ENCODE measurements around the gene CIB4. TPM values are rescaled to one million over a fixed set of nuclear protein-coding genes. Genes with fewer than 3 reads are reported as not detected.

CIB4 gene
- total RNA-seq, 1 experiment from 2014 or later = not detected

- H3K79me2 ChIP-seq (ENCODE audit: low read length) = no peaks in the 10 kb centered on the region
These were observed 88.4 kb downstream of the CIB4 start for GRCh38 chr2:26552641-26553374.

GRCh38 chr2:26550276-26551015 is 90.7 kb downstream of the CIB4 start:
- DNase-seq = no peak
- H3K36me3 ChIP-seq (ENCODE audit: insufficient read depth, low read length) = no peaks in the 10 kb centered on the region
- H3K4me1 ChIP-seq (ENCODE audit: low read length) = no peaks in the 10 kb centered on the region
- no peak overlapping the region for H3K4me3 ChIP-seq (ENCODE audit: low read length)
- H2AFZ ChIP-seq (ENCODE audit: low read length) = no peak overlapping the region
- no peaks in the 10 kb centered on the region for H3K79me2 ChIP-seq (ENCODE audit: low read length)
- no peaks in the 10 kb centered on the region for H3K9me3 ChIP-seq (ENCODE audit: low read length)
- H3K27ac ChIP-seq (ENCODE audit: low read length) = no peak overlapping the region
- H3K27me3 ChIP-seq (ENCODE audit: low read length) = no peaks in the 10 kb centered on the region
- H3K9ac ChIP-seq (ENCODE audit: low read length) = no peak overlapping the region
- no peak overlapping the region for H3K4me2 ChIP-seq (ENCODE audit: low read depth, low read length, poor library complexity, severe bottlenecking)
- no peaks in the 10 kb centered on the region for H4K20me1 ChIP-seq (ENCODE audit: insufficient read depth, low read depth, low read length)
- no peaks in the 10 kb centered on the region for H3K9me2 ChIP-seq (replicated peaks; ENCODE audit: insufficient read depth, low read length)

More at GRCh38 chr2:26552641-26553374, 88.4 kb downstream of the CIB4 start:
- Histone ChIP-seq H4K20me1 (ENCODE audit: insufficient read depth, low read depth, low read length) (no peaks in the 10 kb centered on the region), H3K9me2 (replicated peaks; ENCODE audit: insufficient read depth, low read length) (no peaks in the 10 kb centered on the region), H3K4me1 (ENCODE audit: low read length) (peaks cover 18% of the 10 kb centered on the region), H3K9ac (ENCODE audit: low read length) (no peak overlapping the region), H2AFZ (ENCODE audit: low read length) (no peak overlapping the region), H3K36me3 (ENCODE audit: insufficient read depth, low read length) (no peaks in the 10 kb centered on the region), H3K4me3 (ENCODE audit: low read length) (no peak overlapping the region), H3K4me2 (ENCODE audit: low read depth, low read length, poor library complexity, severe bottlenecking) (no peak overlapping the region), H3K9me3 (ENCODE audit: low read length) (no peaks in the 10 kb centered on the region), H3K27ac (ENCODE audit: low read length) (no peak overlapping the region), H3K27me3 (ENCODE audit: low read length) (no peaks in the 10 kb centered on the region)
- no peak for DNase-seq

GRCh38 chr2:26542676-26543505 is 98.3 kb downstream of the CIB4 start:
- H3K79me2 ChIP-seq (ENCODE audit: low read length) = no peaks in the 10 kb centered on the region
- no peak overlapping the region for H2AFZ ChIP-seq (ENCODE audit: low read length)
- no peaks in the 10 kb centered on the region for H3K9me2 ChIP-seq (replicated peaks; ENCODE audit: insufficient read depth, low read length)

GRCh38 chr2:26542194-26542455 is 99.0 kb downstream of the CIB4 start:
- no peak for DNase-seq
- no peaks in the 10 kb centered on the region for H3K27me3 ChIP-seq (ENCODE audit: low read length)
- H3K27ac ChIP-seq (ENCODE audit: low read length) = no peak overlapping the region
- no peak overlapping the region for H3K4me2 ChIP-seq (ENCODE audit: low read depth, low read length, poor library complexity, severe bottlenecking)
- no peaks in the 10 kb centered on the region for H3K9me3 ChIP-seq (ENCODE audit: low read length)
- no peaks in the 10 kb centered on the region for H4K20me1 ChIP-seq (ENCODE audit: insufficient read depth, low read depth, low read length)
- no peak overlapping the region for H2AFZ ChIP-seq (ENCODE audit: low read length)
- no peaks in the 10 kb centered on the region for H3K4me1 ChIP-seq (ENCODE audit: low read length)
- no peaks in the 10 kb centered on the region for H3K9me2 ChIP-seq (replicated peaks; ENCODE audit: insufficient read depth, low read length)
- H3K4me3 ChIP-seq (ENCODE audit: low read length) = no peak overlapping the region
- H3K9ac ChIP-seq (ENCODE audit: low read length) = no peak overlapping the region
- H3K79me2 ChIP-seq (ENCODE audit: low read length) = no peaks in the 10 kb centered on the region
- H3K36me3 ChIP-seq (ENCODE audit: insufficient read depth, low read length) = no peaks in the 10 kb centered on the region

More at GRCh38 chr2:26542676-26543505, 98.3 kb downstream of the CIB4 start:
- no peak for DNase-seq
- Histone ChIP-seq H3K27ac (ENCODE audit: low read length) (no peak overlapping the region), H3K27me3 (ENCODE audit: low read length) (no peaks in the 10 kb centered on the region), H3K9ac (ENCODE audit: low read length) (no peak overlapping the region), H4K20me1 (ENCODE audit: insufficient read depth, low read depth, low read length) (no peaks in the 10 kb centered on the region), H3K9me3 (ENCODE audit: low read length) (no peaks in the 10 kb centered on the region), H3K4me3 (ENCODE audit: low read length) (no peak overlapping the region), H3K4me1 (ENCODE audit: low read length) (no peaks in the 10 kb centered on the region), H3K36me3 (ENCODE audit: insufficient read depth, low read length) (no peaks in the 10 kb centered on the region), H3K4me2 (ENCODE audit: low read depth, low read length, poor library complexity, severe bottlenecking) (no peak overlapping the region)

GRCh38 chr2:26541401-26542193 is 99.6 kb downstream of the CIB4 start:
- no peaks in the 10 kb centered on the region for H3K4me1 ChIP-seq (ENCODE audit: low read length)
- no peak overlapping the region for H3K4me2 ChIP-seq (ENCODE audit: low read depth, low read length, poor library complexity, severe bottlenecking)
- H3K9me2 ChIP-seq (replicated peaks; ENCODE audit: insufficient read depth, low read length) = no peaks in the 10 kb centered on the region
- no peaks in the 10 kb centered on the region for H3K27me3 ChIP-seq (ENCODE audit: low read length)
- H2AFZ ChIP-seq (ENCODE audit: low read length) = no peak overlapping the region
- no peak overlapping the region for H3K27ac ChIP-seq (ENCODE audit: low read length)
- no peak for DNase-seq
- H3K9ac ChIP-seq (ENCODE audit: low read length) = no peak overlapping the region
- no peaks in the 10 kb centered on the region for H4K20me1 ChIP-seq (ENCODE audit: insufficient read depth, low read depth, low read length)
- no peaks in the 10 kb centered on the region for H3K9me3 ChIP-seq (ENCODE audit: low read length)
- no peak overlapping the region for H3K4me3 ChIP-seq (ENCODE audit: low read length)
- no peaks in the 10 kb centered on the region for H3K36me3 ChIP-seq (ENCODE audit: insufficient read depth, low read length)
- H3K79me2 ChIP-seq (ENCODE audit: low read length) = no peaks in the 10 kb centered on the region

- no peak overlapping the region for H3K4me3 ChIP-seq (ENCODE audit: low read length)
- H3K79me2 ChIP-seq (ENCODE audit: low read length) = no peaks in the 10 kb centered on the region
- DNase-seq = no peak
- no peaks in the 10 kb centered on the region for H4K20me1 ChIP-seq (ENCODE audit: insufficient read depth, low read depth, low read length)
- H3K36me3 ChIP-seq (ENCODE audit: insufficient read depth, low read length) = no peaks in the 10 kb centered on the region
- H3K4me1 ChIP-seq (ENCODE audit: low read length) = no peaks in the 10 kb centered on the region
- H3K27me3 ChIP-seq (ENCODE audit: low read length) = no peaks in the 10 kb centered on the region
- H3K9ac ChIP-seq (ENCODE audit: low read length) = no peak overlapping the region
- no peak overlapping the region for H2AFZ ChIP-seq (ENCODE audit: low read length)
- H3K4me2 ChIP-seq (ENCODE audit: low read depth, low read length, poor library complexity, severe bottlenecking) = no peak overlapping the region
- H3K27ac ChIP-seq (ENCODE audit: low read length) = no peak overlapping the region
- no peaks in the 10 kb centered on the region for H3K9me2 ChIP-seq (replicated peaks; ENCODE audit: insufficient read depth, low read length)
- no peaks in the 10 kb centered on the region for H3K9me3 ChIP-seq (ENCODE audit: low read length)
These were observed 100.2 kb downstream of the CIB4 start for GRCh38 chr2:26540961-26541360.

GRCh38 chr2:26540306-26540705 is 100.9 kb downstream of the CIB4 start:
- Histone ChIP-seq H3K9ac (ENCODE audit: low read length) (no peak overlapping the region), H3K27ac (ENCODE audit: low read length) (no peak overlapping the region), H3K36me3 (ENCODE audit: insufficient read depth, low read length) (no peaks in the 10 kb centered on the region), H3K79me2 (ENCODE audit: low read length) (no peaks in the 10 kb centered on the region), H3K4me3 (ENCODE audit: low read length) (no peak overlapping the region), H3K4me1 (ENCODE audit: low read length) (no peaks in the 10 kb centered on the region), H3K9me3 (ENCODE audit: low read length) (no peaks in the 10 kb centered on the region), H3K9me2 (replicated peaks; ENCODE audit: insufficient read depth, low read length) (no peaks in the 10 kb centered on the region), H3K4me2 (ENCODE audit: low read depth, low read length, poor library complexity, severe bottlenecking) (no peak overlapping the region), H2AFZ (ENCODE audit: low read length) (no peak overlapping the region), H3K27me3 (ENCODE audit: low read length) (no peaks in the 10 kb centered on the region), H4K20me1 (ENCODE audit: insufficient read depth, low read depth, low read length) (no peaks in the 10 kb centered on the region)
- DNase-seq = no peak

Measured in Karpas-422 (cell line).